Stimulated activated CD8-positive, alpha-beta memory T cell treated with anti-CD3 and anti-CD28 coated beads, Interleukin-15, amount 100 ng/mL, for 24 hours (primary cell): ENCODE measurements around the gene CT55.
"Not testable (repeated sequence)": the region's sequence is repeated elsewhere in the genome, so short reads cannot be mapped to it uniquely, and the experiment has no call there.

ENCODE experiments used
- DNase-seq: peaks from one replicate; pipeline ENCODE4 v3.0.0-alpha.2; 2020; ENCODE audit warnings: low read depth

The CT55 gene, protein sequence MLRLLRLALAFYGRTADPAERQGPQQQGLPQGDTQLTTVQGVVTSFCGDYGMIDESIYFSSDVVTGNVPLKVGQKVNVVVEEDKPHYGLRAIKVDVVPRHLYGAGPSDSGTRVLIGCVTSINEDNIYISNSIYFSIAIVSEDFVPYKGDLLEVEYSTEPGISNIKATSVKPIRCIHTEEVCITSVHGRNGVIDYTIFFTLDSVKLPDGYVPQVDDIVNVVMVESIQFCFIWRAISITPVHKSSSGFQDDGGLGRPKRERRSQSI

GRCh38 chrX:135170877-135171519 lies at the start of gene CT55:
CT55 (minus strand) TSS chrX:135171398; CDS start chrX:135171171, 227 bp downstream.
- DNase-seq, result no peak

- DNase-seq, result no peak
Measured at GRCh38 chrX:135213200-135213844, 42.1 kb upstream of the CT55 start.

DNA sequence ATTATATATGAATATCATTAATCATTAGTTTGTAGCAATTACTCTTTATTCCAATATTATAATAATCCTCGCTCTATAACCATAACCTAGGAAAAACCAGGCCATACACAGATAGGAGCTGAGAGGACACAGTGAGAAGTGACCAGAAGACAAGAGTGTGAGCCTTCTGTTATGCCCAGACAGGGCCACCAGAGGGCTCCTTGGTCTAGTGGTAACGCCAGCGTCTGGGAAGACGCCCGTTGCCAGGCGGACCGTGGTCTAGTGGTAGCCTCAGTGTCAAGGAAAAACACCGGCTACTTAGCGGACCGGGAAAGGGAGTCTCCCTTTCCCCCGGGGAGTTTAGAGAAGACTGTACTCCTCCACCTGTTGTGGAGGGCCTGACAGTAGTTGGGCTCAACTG lies 35.2 kb upstream of the CT55 start:
- not testable (repeated sequence) for DNase-seq

GRCh38 chrX:135200297-135200696 lies 29.1 kb upstream of the CT55 start:
- DNase-seq, result no peak

- DNase-seq, result no peak
Measured at GRCh38 chrX:135194684-135195083, 23.5 kb upstream of the CT55 start.

DNA sequence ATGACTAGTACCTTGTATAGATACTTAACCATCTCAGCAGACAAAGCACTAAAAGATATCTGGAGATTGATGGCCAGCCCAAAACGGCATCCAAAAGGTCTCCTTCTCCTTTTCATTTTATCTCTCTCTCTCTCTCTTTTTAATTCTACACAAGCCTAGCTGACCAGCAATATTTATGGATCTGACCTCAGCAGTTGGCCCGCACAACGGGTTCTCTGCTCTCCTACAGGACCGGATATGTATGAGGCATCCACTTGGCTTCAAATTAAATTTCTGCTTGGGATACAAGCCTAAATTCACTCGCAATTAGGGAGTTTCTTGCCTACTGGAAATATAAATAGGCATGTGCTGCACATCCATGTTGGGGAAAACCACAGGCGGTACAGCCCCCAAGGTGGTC lies 22.5 kb upstream of the CT55 start:
- no peak for DNase-seq

DNA sequence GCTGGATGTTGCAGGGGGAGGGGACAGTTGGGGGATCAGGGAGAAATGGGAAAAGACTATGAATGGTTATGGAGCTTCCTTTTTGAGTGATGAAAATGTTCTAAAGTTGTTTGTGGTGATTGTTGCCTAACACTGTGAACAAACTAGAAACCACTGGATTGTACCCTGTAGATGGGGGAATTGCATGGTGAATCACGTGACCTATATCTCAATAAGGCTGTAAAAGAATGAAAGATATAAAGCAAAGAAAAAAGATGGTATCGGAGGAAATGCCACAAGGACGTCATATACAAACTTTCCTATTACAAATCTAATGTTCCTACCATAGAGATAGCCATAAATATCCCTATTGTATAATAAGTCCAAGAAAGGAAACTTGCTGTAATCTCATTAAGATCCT lies 20.6 kb upstream of the CT55 start:
- no peak for DNase-seq

DNA sequence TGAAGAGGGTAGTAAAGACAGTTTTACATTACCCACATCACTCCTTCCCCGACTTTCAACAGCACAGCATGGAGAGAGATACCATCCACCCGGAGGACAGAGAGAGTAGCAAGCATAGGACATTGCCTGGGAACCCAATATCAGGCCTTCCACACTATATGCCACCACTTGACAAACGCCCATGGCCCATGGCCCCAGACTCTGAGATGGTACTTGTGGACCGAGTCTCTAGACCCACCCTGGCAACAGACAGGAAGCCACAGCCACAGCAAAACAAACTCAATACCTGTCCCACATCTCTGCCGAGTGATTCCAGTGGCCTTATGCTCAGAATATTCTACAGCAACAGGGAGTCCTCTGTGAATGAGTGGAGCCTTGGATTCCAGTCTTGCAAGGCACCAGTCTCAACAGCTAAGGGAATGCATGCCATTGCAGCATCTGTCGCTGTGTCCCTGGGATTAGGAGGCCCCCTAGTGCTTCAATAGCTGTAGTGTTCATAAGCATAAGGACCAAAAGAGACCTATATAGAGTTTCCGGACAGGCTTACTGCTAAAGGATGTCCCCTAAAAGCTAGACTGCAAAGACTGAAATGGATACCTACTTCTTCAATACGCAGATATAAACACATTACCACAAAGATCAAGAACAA lies 14.7 kb upstream of the CT55 start:
- no peak for DNase-seq

- no peak for DNase-seq
Measured at GRCh38 chrX:135178636-135179035, 7.4 kb upstream of the CT55 start.

DNA sequence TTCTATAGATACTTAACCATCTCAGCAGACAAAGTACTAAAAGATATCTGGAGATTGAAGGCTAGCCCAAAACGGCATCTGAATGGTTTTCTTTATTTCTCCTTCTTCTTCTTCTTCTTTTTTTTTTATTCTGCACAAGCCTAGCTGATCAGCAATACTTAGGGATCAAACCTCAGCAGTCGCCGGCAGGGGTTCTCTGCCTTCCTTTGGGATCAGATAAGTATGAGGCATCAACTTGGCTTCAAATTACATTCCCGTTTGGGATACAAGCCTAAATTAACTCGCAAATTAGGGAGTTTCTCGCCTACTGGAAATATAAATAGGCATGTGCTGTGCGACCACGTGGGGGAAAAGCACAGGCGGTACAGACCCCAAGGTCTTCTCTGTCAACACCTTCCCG lies 730 bp downstream of the CT55 start:
- no peak for DNase-seq

- DNase-seq, result not testable (repeated sequence)
Measured at GRCh38 chrX:135169534-135169933, 1.7 kb downstream of the CT55 start.

- no peak for DNase-seq
Measured at GRCh38 chrX:135168486-135168885, 2.7 kb downstream of the CT55 start.

DNA sequence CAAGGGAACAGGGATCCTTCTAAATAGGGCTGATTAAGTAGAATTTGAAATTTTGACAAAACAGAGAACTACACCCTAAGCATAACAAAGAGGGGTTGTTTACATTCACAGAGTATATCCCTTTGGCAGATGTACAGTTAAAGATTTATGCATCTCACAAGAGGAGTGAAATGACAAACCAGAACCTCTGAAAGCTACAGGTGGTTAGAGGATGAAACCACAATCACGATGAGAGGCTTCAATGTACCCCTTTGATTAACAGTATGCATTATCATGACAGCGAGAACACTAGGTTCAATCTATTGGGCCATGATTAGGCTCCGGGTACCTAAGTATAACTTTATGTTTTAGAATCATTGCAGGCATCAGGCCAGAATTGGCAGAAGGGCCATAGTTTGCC lies 16.5 kb downstream of the CT55 start:
- not testable (repeated sequence) for DNase-seq

DNA sequence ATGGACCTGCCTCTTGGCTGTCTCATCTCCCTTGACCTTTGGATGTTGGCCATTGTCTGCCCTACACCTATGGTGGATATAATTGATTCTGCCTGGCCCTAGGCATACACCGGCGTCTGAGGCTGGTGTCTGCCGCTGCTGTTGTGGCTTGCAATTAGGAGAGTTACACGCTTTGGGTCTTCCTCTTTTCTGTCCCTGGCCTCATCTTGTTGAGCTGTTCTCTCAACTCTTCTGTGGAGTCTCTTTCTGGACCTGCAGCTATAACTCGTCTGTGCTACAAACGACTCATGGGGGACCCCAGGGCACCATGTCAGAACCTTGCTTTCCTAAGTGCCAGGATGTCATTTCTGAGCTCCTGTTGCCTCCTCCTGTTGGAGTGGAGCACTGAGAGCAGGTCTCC lies 45.1 kb downstream of the CT55 start:
- DNase-seq, result not testable (repeated sequence)

- DNase-seq, result not testable (repeated sequence)
Measured at GRCh38 chrX:135120056-135120576, 51.1 kb downstream of the CT55 start, which contains the start of gene ETDB. ETDB (minus strand) TSS chrX:135120526; CDS start chrX:135119261, 1,265 bp downstream.

DNA sequence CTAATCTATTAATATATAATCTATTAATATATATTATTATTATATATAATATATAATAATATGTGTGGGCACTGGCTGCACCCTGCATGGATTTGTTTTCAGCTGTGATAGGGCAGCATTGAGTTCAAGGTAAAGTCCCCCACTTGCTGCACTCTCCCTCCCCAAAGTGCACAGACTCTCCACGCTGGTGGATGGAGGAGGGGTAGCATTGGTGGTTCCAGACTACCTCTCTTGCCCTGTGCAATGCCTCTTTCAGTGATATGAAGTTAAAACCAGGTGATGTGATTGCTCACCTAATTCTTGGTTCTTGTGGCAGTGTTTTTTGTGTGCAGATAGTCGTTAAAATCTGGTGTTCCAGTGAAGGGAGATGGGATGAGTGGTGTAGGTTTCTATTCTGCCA lies 55.1 kb downstream of the CT55 start:
- not testable (repeated sequence) for DNase-seq

GRCh38 chrX:135114392-135114791 lies 56.8 kb downstream of the CT55 start:
- no peak for DNase-seq

DNA sequence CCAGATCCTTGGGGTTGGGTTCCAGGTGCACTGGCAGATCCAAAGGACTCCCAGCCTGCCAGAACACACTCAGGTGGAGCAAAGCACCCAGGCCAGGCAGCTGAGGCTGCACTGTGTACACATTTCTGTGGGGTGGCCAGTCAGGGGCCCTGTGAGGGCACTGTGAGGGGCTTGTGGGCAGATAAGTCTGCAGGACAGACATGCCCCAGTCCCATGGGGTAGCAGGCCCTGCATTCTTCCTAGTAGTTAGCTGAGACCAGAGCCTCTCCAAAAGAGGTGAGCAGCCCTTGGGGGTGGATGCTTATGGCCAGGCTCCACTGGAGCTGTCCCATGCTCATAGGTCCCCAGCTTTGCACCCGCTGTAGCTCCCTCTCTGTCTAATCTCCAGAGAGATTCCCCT lies 58.5 kb downstream of the CT55 start:
- no peak for DNase-seq

GRCh38 chrX:135112096-135112729 lies 59.0 kb downstream of the CT55 start:
- DNase-seq, result no peak

GRCh38 chrX:135109554-135109953 lies 61.6 kb downstream of the CT55 start:
- DNase-seq, result no peak
